ENCODE results near the gene SF1. TPM values are rescaled to one million over a fixed set of nuclear protein-coding genes. Genes with fewer than 3 reads are reported as not detected.

Gene SF1
- total RNA-seq, 4 donors from 2014 or later: 270 to 559 (median 373) TPM

DNA sequence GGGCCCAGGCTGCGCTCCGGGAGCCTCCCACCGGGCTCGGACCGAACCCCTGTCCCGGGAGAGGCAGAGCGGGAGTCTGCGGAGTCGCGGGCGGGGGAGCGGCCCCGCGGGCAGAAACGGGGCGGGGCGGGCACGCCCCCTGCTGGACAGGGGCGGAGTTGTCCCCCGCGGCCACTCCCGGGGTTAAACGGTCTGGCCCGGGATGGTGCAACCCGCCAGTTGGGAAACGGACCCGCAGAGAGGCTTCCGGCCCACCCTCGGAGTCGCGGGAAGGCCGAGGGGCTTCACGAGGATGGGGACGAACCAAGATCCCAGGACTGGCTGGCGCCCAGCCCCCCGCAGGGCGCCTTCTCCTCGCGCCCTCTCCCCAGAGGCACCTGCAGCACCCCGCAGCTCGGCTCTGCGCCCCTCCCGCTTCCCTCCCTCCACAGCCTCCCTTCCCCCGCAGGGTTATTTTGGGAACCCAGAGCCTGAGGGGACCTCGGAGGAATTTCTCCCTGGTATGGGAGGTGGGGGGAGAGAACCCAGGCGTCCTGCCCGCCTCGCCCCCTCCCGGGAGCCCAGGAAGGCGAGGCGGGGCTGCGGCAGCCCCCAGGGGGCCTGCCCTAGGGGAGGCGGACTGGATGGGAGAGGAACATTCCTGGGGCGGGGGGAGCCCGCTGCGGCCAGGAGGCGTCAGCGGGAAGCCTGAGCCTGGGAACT, 35.3 kb downstream of the SF1 start:
- H3K27ac ChIP-seq: peak overlapping the region; percentile 70
- H3K4me3 ChIP-seq: peak overlapping the region; percentile 45
- DNase-seq (ENCODE audit: low spot score in 2 of 2): peak; percentile 90 to 92
- TF ChIP-seq, protein P1, sequence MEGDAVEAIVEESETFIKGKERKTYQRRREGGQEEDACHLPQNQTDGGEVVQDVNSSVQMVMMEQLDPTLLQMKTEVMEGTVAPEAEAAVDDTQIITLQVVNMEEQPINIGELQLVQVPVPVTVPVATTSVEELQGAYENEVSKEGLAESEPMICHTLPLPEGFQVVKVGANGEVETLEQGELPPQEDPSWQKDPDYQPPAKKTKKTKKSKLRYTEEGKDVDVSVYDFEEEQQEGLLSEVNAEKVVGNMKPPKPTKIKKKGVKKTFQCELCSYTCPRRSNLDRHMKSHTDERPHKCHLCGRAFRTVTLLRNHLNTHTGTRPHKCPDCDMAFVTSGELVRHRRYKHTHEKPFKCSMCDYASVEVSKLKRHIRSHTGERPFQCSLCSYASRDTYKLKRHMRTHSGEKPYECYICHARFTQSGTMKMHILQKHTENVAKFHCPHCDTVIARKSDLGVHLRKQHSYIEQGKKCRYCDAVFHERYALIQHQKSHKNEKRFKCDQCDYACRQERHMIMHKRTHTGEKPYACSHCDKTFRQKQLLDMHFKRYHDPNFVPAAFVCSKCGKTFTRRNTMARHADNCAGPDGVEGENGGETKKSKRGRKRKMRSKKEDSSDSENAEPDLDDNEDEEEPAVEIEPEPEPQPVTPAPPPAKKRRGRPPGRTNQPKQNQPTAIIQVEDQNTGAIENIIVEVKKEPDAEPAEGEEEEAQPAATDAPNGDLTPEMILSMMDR (IDR thresholded peaks at IDR 0.05): peak in 1 of 2 donors; percentile 79
- peak in 1 of 3 donors; percentile 44 for TF ChIP-seq POLR2AphosphoS5 (IDR thresholded peaks at IDR 0.05)
- TF ChIP-seq EP300 (IDR thresholded peaks at IDR 0.05): no peak
- no peak for TF ChIP-seq POLR2A (IDR thresholded peaks at IDR 0.05)
- no peaks in the 10 kb centered on the region for H3K36me3 ChIP-seq
- peaks cover 44% of the 10 kb centered on the region for H3K4me1 ChIP-seq
- H3K27me3 ChIP-seq: peaks cover 43% of the 10 kb centered on the region
- WGBS: 0% methylated on average over 4 of the region's 58 CpGs
- H3K9me3 ChIP-seq: no peaks in the 10 kb centered on the region

DNA sequence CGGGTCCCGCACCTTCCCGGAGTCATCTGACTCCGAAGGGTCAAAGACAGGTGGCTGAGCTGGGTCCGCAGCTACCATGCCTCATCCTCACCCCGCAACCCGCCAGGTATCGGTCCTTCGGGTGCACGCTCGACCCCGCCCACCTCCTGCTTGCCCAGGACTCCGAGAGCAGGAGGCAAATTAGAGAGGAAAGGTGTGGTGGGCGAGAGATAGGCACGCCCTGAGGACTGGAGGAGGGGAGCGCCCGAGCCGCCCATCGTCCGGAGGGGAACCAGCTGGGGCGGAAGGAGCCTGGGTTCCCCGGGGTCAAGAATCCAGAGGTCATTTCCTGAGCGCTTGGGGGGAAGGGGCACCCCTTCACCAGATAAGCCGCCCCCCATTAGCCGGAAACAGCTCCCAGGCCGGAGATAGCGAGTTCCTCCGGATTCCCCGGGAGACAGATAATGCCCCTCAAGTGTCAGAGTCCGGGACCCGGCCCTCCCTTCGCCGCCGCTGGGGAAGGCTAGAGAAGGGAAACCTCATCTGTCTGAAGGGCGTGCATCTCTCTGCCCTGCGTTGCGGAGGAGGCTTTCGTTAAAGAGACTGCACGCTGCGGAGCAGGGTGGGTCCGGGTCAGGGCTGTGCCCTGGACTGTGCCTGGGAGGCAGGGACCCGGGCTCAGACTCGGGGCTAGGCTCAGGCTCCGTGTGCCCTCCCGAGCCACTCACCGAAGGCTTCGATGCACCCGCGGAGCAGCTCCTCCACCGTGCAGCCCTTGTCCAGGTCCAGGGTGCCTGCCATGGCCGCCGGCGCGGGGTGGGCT, 36.1 kb downstream of the SF1 start:
- Histone ChIP-seq H3K4me1 (peaks cover 44% of the 10 kb centered on the region), H3K27me3 (peaks cover 43% of the 10 kb centered on the region)
- TF ChIP-seq POLR2A (IDR thresholded peaks at IDR 0.05) (no peak), POLR2AphosphoS5 (IDR thresholded peaks at IDR 0.05) (no peak), EP300 (IDR thresholded peaks at IDR 0.05) (no peak)
- TF ChIP-seq, protein P1 (IDR thresholded peaks at IDR 0.05): no peak

DNA sequence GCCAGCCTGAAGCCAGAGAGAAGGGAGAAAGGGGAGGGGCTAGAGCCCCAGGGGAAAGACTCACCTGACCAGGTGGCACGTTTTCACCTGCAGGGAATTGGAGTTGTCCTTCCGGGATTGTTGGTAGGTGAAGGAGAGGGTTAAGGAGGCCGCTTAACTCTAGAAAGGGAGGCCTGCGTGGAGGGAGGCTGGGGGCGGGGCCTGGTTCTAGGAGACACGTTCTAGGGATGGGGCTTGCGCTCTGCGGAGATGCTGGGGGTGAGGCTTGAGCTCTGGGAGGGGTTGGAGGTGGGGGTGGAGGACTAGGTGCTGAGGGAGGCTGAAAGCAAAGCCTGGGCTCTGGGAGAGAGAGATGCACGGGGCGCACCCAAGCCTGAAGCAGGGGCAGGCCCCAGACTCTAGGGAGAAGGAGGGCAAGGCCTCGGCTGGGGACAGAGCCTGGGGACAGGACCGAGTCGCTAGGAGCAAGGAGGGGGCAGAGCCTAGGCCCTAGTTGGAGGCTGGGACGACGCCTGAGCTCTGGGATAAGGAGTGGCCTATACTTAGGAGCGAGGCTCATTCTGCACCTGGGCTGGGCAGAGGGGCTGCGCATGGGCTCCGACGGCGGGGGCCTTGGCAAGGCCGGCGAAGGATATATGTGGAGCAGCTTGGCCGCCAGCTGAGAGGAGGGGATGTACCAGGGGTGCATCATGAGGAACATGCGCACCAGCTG, 36.8 kb downstream of the SF1 start:
- no peak for DNase-seq (ENCODE audit: low spot score in 2 of 2)
- H3K27me3 ChIP-seq: peaks cover 43% of the 10 kb centered on the region

More for the DNA sequence above, 36.1 kb downstream of the SF1 start:
- 9% methylated on average over 36 of the region's 54 CpGs for WGBS
- Histone ChIP-seq H3K4me3 (peak overlapping the region; percentile 45), H3K27ac (no peak overlapping the region), H3K36me3 (no peaks in the 10 kb centered on the region), H3K9me3 (no peaks in the 10 kb centered on the region)
- DNase-seq (ENCODE audit: low spot score in 2 of 2): no peak

DNA sequence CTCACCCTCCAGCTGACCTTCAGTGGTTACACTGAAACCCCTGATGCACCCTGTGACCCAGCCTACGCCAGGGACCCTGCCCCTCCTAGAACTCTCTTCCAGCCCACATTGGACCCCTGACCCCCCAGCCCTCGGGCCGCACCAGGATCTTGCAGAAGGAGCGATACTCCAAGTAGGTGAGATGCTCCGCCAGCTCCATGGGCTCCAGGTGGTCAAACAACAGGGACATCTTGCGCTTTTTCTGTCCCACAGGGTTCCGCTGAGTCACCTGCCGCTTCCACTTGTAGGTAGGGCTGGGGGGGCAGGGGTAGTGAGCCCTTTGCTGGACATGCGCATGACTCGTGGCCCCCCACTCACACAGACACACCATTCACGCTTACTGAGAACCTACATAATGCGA, 38.5 kb downstream of the SF1 start:
- Histone ChIP-seq H3K4me1 (peaks cover 32% of the 10 kb centered on the region), H3K27me3 (peaks cover 40% of the 10 kb centered on the region), H3K27ac (no peak overlapping the region), H3K36me3 (no peaks in the 10 kb centered on the region), H3K9me3 (no peaks in the 10 kb centered on the region), H3K4me3 (no peak overlapping the region)
- 98% methylated on average over 11 of the region's 12 CpGs for WGBS
- TF ChIP-seq, protein P1 (IDR thresholded peaks at IDR 0.05): no peak
- TF ChIP-seq POLR2A (IDR thresholded peaks at IDR 0.05) (no peak), POLR2AphosphoS5 (IDR thresholded peaks at IDR 0.05) (no peak), EP300 (IDR thresholded peaks at IDR 0.05) (no peak)
- no peak for DNase-seq (ENCODE audit: low spot score in 2 of 2)

More for the DNA sequence above, 36.8 kb downstream of the SF1 start:
- H3K9me3 ChIP-seq: no peaks in the 10 kb centered on the region
- peaks cover 44% of the 10 kb centered on the region for H3K4me1 ChIP-seq
- H3K4me3 ChIP-seq: peak overlapping the region; percentile 45
- no peaks in the 10 kb centered on the region for H3K36me3 ChIP-seq
- no peak overlapping the region for H3K27ac ChIP-seq
- WGBS: 52% methylated on average over 23 of the region's 24 CpGs
- TF ChIP-seq POLR2A (IDR thresholded peaks at IDR 0.05) (no peak), EP300 (IDR thresholded peaks at IDR 0.05) (no peak), POLR2AphosphoS5 (IDR thresholded peaks at IDR 0.05) (no peak)
- TF ChIP-seq, protein P1 (IDR thresholded peaks at IDR 0.05): no peak
